Left lung (tissue), 10 donors: ENCODE data around the gene MZB1. TPM values are rescaled to one million over a fixed set of nuclear protein-coding genes. Genes with fewer than 3 reads are reported as not detected.

Source experiments
- ATAC-seq: fragments of 200-7000 bp; cut with Tn5 transposase; one replicate; pipeline ENCODE4 v1.9.1; 2020; ENCODE audit warnings: moderate library complexity
- DNase-seq, 4 donors: peaks; one replicate each; pipeline ENCODE4 v3.0.0-alpha.2; 2013 to 2020
- H3K27ac ChIP-seq, 2 donors: fragments of 200-600 bp; sonication (generic) in 1 of 2; one replicate each; pipeline versions ENCODE4 v1.5.0 to v1.8.0; 2020 to 2021
- H3K27me3 ChIP-seq, 2 donors: fragments of 200-600 bp; sonication (generic) in 1 of 2; one replicate each; pipeline versions ENCODE4 v1.5.0 to v1.8.0; 2020 to 2021
- H3K36me3 ChIP-seq, 2 donors: fragments of 200-600 bp; sonication (generic) in 1 of 2; one replicate each; pipeline versions ENCODE4 v1.5.0 to v1.8.0; 2020 to 2021
- H3K4me1 ChIP-seq, 2 donors: fragments of 200-600 bp; one replicate each; pipeline ENCODE4 v1.8.0; 2021
- H3K4me3 ChIP-seq, 2 donors: fragments of 200-600 bp; sonication (generic) in 1 of 2; one replicate each; pipeline versions ENCODE4 v1.5.0 to v1.8.0; 2020 to 2021; ENCODE audit warnings: mild to moderate bottlenecking in 1 of 2
- H3K9me3 ChIP-seq, 2 donors: fragments of 200-600 bp; sonication (generic) in 1 of 2; one replicate each; pipeline versions ENCODE4 v1.5.0 to v1.8.0; 2020 to 2021
- intact Hi-C, 2 donors: fragments of 100-400 bp; cut with DNase I; formaldehyde crosslinking; loops; one replicate each; pipeline versions ENCODE4 v1.11.2 to v1.14.2; 2022
- polyA plus RNA-seq, 6 donors: library from polyadenylated mRNA; unstranded; fragments of 120-200 nt; gene quantifications; one replicate each; pipeline ENCODE4 v1.2.1, GENCODE V29; 2013; ENCODE audit not compliant: insufficient read length in 6 of 6
- total RNA-seq, 2 donors: library from RNA; stranded (reverse); fragmentation: NEBNext Ultra II Directional; extraction: Animal tissue kit (Norgen Biotek cat#: 25700); gene quantifications; one replicate each; pipeline ENCODE4 v1.2.1, GENCODE V29; 2021
- TF ChIP-seq, protein P1 (sequence below), 2 donors: fragments of 200-600 bp; sonication (generic) in 1 of 2; IDR thresholded peaks; one replicate each; pipeline versions ENCODE4 v1.5.0 to v1.8.0; 2021; ENCODE audit warnings: antibody characterized with exemption in 2 of 2
- donor health status: DM: no; HTN: yes; CAD: no.
- donor health status: DM: no; HTN: no; CAD: no.

Gene MZB1
- total and polyA plus RNA-seq, 8 donors = 0.41 to 10.6 (median 0.72) TPM

DNA sequence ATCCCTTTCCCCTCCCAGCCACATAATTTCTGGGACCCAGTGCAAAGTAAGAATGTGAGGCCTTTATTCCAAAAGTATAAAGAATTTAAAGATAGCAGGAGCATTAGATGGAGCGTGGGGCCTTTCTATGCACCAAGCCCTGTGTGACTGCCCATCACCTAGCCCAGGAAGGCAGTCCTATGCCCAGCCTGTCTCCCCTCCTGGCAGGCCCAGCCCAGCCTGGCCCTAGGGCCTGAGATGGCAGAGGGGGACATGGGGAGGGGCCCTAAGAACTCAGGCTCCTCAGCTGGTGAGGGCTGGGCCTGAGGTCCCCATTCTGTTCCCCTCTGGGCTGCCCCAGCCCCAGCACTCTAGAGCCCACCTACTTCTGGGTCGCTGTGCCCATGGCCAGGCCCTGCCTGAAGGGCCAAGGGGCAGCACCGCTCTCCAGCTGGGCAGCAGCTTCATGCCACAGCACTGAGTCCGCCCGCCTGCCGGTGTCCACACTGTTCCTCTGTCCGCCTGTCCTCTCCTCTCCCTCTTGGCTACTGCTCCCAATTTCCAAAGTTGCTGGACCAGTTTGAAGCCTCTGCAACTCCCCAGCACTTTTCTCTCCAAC lies 5.6 kb downstream of the MZB1 start:
- Histone ChIP-seq H3K27ac (no peak overlapping the region), H3K27me3 (no peaks in the 10 kb centered on the region), H3K9me3 (no peaks in the 10 kb centered on the region), H3K4me3 (no peak overlapping the region), H3K36me3 (no peaks in the 10 kb centered on the region), H3K4me1 (peaks cover 0 to 33% of the 10 kb centered on the region in 2 donors)
- TF ChIP-seq, protein P1, sequence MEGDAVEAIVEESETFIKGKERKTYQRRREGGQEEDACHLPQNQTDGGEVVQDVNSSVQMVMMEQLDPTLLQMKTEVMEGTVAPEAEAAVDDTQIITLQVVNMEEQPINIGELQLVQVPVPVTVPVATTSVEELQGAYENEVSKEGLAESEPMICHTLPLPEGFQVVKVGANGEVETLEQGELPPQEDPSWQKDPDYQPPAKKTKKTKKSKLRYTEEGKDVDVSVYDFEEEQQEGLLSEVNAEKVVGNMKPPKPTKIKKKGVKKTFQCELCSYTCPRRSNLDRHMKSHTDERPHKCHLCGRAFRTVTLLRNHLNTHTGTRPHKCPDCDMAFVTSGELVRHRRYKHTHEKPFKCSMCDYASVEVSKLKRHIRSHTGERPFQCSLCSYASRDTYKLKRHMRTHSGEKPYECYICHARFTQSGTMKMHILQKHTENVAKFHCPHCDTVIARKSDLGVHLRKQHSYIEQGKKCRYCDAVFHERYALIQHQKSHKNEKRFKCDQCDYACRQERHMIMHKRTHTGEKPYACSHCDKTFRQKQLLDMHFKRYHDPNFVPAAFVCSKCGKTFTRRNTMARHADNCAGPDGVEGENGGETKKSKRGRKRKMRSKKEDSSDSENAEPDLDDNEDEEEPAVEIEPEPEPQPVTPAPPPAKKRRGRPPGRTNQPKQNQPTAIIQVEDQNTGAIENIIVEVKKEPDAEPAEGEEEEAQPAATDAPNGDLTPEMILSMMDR (IDR thresholded peaks at IDR 0.05) = no peak
- intact Hi-C loops = no loop called here
- ATAC-seq = no peak
- DNase-seq = peak in 1 of 4 donors; percentile 77

DNA sequence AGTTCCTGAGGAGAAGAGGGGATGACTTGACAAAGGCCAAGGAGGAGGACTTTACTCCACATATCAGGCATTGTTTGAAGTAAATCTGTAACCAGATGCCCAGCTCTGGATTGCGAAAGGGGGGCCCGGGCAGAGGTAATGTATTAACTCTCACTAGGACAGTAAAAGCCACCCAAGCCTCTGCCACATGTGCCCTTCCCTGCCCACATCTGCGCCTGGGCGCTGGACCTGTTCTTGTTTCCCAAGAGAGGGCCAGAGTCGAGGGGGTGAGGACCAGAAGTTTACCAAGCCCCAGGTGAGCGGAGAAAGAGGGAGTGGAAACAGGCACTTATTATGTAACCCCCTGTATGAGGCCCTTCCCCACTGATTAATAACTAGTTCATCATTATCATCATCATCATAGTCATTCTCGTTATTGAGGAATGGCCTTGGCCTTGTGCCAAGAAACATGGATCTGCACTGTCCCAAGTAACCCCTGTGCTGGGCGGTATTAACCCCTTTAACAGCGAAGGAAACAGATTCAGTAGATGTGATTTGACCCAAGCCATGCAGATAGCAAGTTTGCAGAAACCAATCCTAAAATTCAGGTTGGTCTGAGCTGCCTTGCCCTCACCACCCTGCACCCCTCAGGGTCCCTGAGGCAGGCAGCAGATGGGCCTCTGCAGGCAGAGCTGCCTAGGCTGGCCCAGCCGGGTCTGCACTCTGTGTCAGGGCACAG lies 6.3 kb downstream of the MZB1 start, which contains the start of gene SLC23A1:
Gene SLC23A1, minus strand, starts transcription at position 23 of the 718 bp plus-strand sequence. CDS start 44 bp downstream, outside the sequence.
- TF ChIP-seq, protein P1 (IDR thresholded peaks at IDR 0.05) = no peak
- Histone ChIP-seq H3K27ac (no peak within 1 kb of the TSS), H3K4me1 (peaks cover 0 to 27% of the 10 kb centered on the region in 2 donors), H3K4me3 (no peak within 1 kb of the TSS), H3K36me3 (no peaks in the 10 kb centered on the region), H3K9me3 (no peaks in the 10 kb centered on the region), H3K27me3 (no peaks in the 10 kb centered on the region)
- no peak for ATAC-seq
- no peak for DNase-seq
- intact Hi-C loops = no loop called here

DNA sequence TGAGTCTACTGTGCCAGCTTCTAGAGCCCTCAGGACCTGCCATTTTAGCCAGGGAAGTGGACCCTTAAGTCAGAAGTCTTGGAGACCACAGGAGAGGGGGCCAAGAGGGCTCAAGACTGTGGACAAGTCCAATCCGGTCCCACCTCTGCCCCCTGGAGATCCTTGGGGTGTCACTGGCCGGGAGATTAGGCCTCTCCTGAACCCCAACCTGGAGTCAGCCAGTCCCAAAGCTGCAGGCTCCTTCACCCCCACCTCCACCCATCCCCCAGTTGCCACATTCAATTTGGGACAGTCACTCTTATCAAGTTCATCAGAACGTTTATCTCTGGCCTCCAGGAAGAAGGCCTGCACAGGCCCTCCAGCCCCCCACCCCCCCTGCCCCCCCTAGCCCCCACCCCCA lies 6.9 kb downstream of the MZB1 start:
- Histone ChIP-seq H3K27ac (no peak overlapping the region), H3K9me3 (no peaks in the 10 kb centered on the region), H3K4me3 (no peak overlapping the region), H3K4me1 (peaks cover 0 to 21% of the 10 kb centered on the region in 2 donors), H3K27me3 (no peaks in the 10 kb centered on the region), H3K36me3 (peaks cover 0 to 3% of the 10 kb centered on the region in 2 donors)
- TF ChIP-seq, protein P1 (IDR thresholded peaks at IDR 0.05) = no peak
- intact Hi-C loops = no loop called here
- DNase-seq (no peak), ATAC-seq (no peak)

DNA sequence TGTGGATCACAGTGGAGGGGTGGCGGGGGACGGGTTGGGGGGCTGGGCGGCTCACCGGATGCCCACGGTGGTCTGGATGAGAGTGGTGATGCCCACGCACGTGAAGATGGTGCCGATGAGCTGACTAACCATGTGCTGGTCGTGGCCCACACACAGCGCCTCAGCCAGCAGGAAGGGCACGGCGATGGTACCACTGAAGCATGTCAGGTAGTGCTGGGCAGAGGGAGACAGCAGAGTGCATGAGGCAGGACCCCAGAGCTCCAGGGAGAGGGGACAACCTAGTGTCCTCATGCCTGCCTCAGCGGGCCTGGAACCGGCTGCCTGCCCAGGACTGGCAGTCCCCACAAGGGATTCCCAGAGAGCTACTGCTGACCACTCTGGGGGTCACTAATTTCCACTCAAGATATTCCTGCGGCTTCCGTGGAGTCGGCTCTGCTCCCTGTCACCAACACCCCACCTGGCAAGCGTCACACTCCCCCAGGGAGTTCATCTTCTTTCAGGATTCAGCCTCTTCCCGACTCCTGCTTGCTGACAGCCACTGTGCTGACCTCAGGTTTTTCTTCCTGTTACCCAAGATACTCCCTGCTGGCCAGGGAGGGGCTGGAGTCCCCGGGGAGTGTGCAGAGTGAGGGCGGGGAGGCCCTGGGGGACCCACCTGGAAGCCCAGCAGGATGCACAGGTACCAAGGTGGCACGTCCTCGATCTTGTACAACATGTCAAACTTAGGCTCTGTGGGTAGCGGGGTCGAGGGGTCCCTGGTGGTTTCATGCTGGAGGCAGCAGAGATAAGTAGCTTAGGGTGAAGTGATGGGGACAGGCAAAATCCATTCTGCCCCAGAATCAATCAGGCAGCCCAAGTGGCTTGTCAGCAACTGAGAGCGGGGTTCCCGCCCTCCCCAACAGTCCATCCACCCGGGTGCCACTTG lies 7.6 kb downstream of the MZB1 start:
- no peak overlapping the region for H3K27ac ChIP-seq
- H3K4me1 ChIP-seq = peaks cover 0 to 21% of the 10 kb centered on the region in 2 donors
- ATAC-seq = no peak
- TF ChIP-seq, protein P1 (IDR thresholded peaks at IDR 0.05) = no peak
- H3K9me3 ChIP-seq = no peaks in the 10 kb centered on the region
- intact Hi-C loops = no loop called here
- DNase-seq = no peak
- H3K27me3 ChIP-seq = no peaks in the 10 kb centered on the region
- H3K4me3 ChIP-seq = no peak overlapping the region
- H3K36me3 ChIP-seq = peaks cover 0 to 4% of the 10 kb centered on the region in 2 donors
